Osteoblast (primary cell): ENCODE measurements around the gene SSC4D. TPM values are rescaled to one million over a fixed set of nuclear protein-coding genes. Genes with fewer than 3 reads are reported as not detected.
A peak's percentile ranks its signal among the peaks of the same experiment; 100 is the strongest.

Experiments used
- DNase-seq: peaks from one replicate; pipeline ENCODE4 v3.0.0; 2011; ENCODE audit warnings: low spot score, mixed read lengths; ENCODE audit not compliant: insufficient read length; ENCODE audit errors: missing footprints
- H2AFZ ChIP-seq: 2 replicates; pipeline ENCODE4 v1.6.0; 2011; ENCODE audit warnings: mild to moderate bottlenecking, low read length
- H3K27ac ChIP-seq: 2 replicates; pipeline ENCODE4 v1.5.1; 2011; ENCODE audit warnings: mild to moderate bottlenecking, low read depth, low read length, moderate library complexity
- H3K27me3 ChIP-seq: 2 replicates; pipeline ENCODE4 v1.6.0; 2012; ENCODE audit warnings: mild to moderate bottlenecking, control low read depth, inconsistent platforms, low read length, moderate library complexity; ENCODE audit not compliant: insufficient read depth
- H3K36me3 ChIP-seq: 2 replicates; pipeline ENCODE4 v1.5.1; 2011; ENCODE audit warnings: mild to moderate bottlenecking, low read length, control low read depth, moderate library complexity; ENCODE audit not compliant: insufficient read depth
- H3K4me1 ChIP-seq: 2 replicates; pipeline ENCODE4 v1.5.1; 2011; ENCODE audit warnings: mild to moderate bottlenecking, low read length, control low read depth, moderate library complexity; ENCODE audit not compliant: insufficient read depth
- H3K4me2 ChIP-seq: 2 replicates; pipeline ENCODE4 v1.6.0; 2011; ENCODE audit warnings: mild to moderate bottlenecking, low read length; ENCODE audit not compliant: insufficient read depth
- H3K4me3 ChIP-seq: fragments of 200-600 bp; sonication (generic); 3 replicates; pipeline ENCODE4 v1.5.1; 2012; ENCODE audit warnings: mild to moderate bottlenecking, low read length, inconsistent platforms; ENCODE audit not compliant: insufficient read depth
- H3K79me2 ChIP-seq: 2 replicates; pipeline ENCODE4 v1.6.0; 2012; ENCODE audit warnings: mild to moderate bottlenecking, low read length, control low read depth, inconsistent platforms; ENCODE audit not compliant: insufficient read depth
- H3K9me3 ChIP-seq: 2 replicates; pipeline ENCODE4 v1.5.1; 2011; ENCODE audit warnings: low read depth, low read length, control low read depth
- H4K20me1 ChIP-seq: 2 replicates; pipeline ENCODE4 v1.6.0; 2012; ENCODE audit warnings: mild to moderate bottlenecking, low read length, control low read depth; ENCODE audit not compliant: insufficient read depth
- CTCF ChIP-seq: IDR thresholded peaks from 2 replicates; pipeline ENCODE4 v1.5.1; 2011; ENCODE audit warnings: mild to moderate bottlenecking, low read depth, low read length, moderate library complexity; ENCODE audit errors: extremely low read depth
- total RNA-seq: library from RNA; depleted of rRNA; stranded (reverse); fragments of >200 nt; gene quantifications from 2 replicates; pipeline ENCODE4 v1.2.3, GENCODE V29; 2012

The SSC4D gene
- total RNA-seq, 1 donor: 1.1 TPM

GRCh38 chr7:76340617-76341131 is 68.8 kb downstream of the SSC4D start:
- Histone ChIP-seq H3K36me3 (peaks cover 51% of the 10 kb centered on the region), H3K9me3 (no peaks in the 10 kb centered on the region), H3K79me2 (peaks cover 100% of the 10 kb centered on the region), H3K4me1 (peaks cover 20% of the 10 kb centered on the region), H4K20me1 (peaks cover 83% of the 10 kb centered on the region), H3K4me3 (no peak overlapping the region), H2AFZ (no peak overlapping the region), H3K4me2 (no peak overlapping the region), H3K27ac (peak overlapping the region; percentile 34), H3K27me3 (no peaks in the 10 kb centered on the region)
- DNase-seq: peak; percentile 87
- TF ChIP-seq CTCF: no peak

Other genes with a start within 250 kb of the SSC4D start
- 0.29 and 0.36 TPM in 2 replicates for gene SRRM3, start 207.8 kb downstream of the SSC4D start, total RNA-seq
- gene HSPB1, start 107.0 kb downstream of the SSC4D start, total RNA-seq: 67.2 and 72.7 TPM in 2 replicates
- gene YWHAG, start 50.7 kb downstream of the SSC4D start, total RNA-seq: 99.9 and 121 TPM in 2 replicates
- gene ZP3, start 15.3 kb upstream of the SSC4D start, total RNA-seq: 3.5 and 6.2 TPM in 2 replicates
- 11.5 and 14.5 TPM in 2 replicates for gene DTX2, start 52.0 kb upstream of the SSC4D start, total RNA-seq
- 0.88 and 1.4 TPM in 2 replicates for gene UPK3B, start 100.9 kb upstream of the SSC4D start, total RNA-seq
- gene SPDYE16, start 133.6 kb upstream of the SSC4D start, total RNA-seq: under 0.01 and 0.36 TPM in 2 replicates
- 2.5 and 8.0 TPM in 2 replicates for gene POMZP3, start 217.6 kb upstream of the SSC4D start, total RNA-seq